ENCODE measurements around the gene TEX22. TPM values are rescaled to one million over a fixed set of nuclear protein-coding genes. Genes with fewer than 3 reads are reported as not detected.

Gene TEX22
- total RNA-seq, 1 donor from 2014 or later, result 0.46 TPM

- H3K4me3 ChIP-seq (ENCODE audit: low read depth, low read length), result no peak overlapping the region
Observed at GRCh38 chr14:105391541-105391940, 6.8 kb upstream of the TEX22 start.

GRCh38 chr14:105392131-105393090 lies 5.9 kb upstream of the TEX22 start:
- no peak for DNase-seq (ENCODE audit: low read depth)
- H3K36me3 ChIP-seq (ENCODE audit: control insufficient read depth, insufficient read depth, low read length), result no peaks in the 10 kb centered on the region
- no peak for TF ChIP-seq CTCF (IDR thresholded peaks at IDR 0.05; ENCODE audit: insufficient read depth, low read length, poor library complexity, severe bottlenecking)
- H3K27me3 ChIP-seq (ENCODE audit: control insufficient read depth, insufficient read depth, low read length), result no peaks in the 10 kb centered on the region
- no peak overlapping the region for H3K4me3 ChIP-seq (ENCODE audit: low read depth, low read length)

More at GRCh38 chr14:105391541-105391940, 6.8 kb upstream of the TEX22 start:
- Histone ChIP-seq H3K36me3 (ENCODE audit: control insufficient read depth, insufficient read depth, low read length) (no peaks in the 10 kb centered on the region), H3K27me3 (ENCODE audit: control insufficient read depth, insufficient read depth, low read length) (no peaks in the 10 kb centered on the region)
- TF ChIP-seq CTCF (IDR thresholded peaks at IDR 0.05; ENCODE audit: insufficient read depth, low read length, poor library complexity, severe bottlenecking), result no peak
- no peak for DNase-seq (ENCODE audit: low read depth)

- DNase-seq (ENCODE audit: low read depth), result no peak
- no peak for TF ChIP-seq CTCF (IDR thresholded peaks at IDR 0.05; ENCODE audit: insufficient read depth, low read length, poor library complexity, severe bottlenecking)
- H3K27me3 ChIP-seq (ENCODE audit: control insufficient read depth, insufficient read depth, low read length), result no peaks in the 10 kb centered on the region
- no peaks in the 10 kb centered on the region for H3K36me3 ChIP-seq (ENCODE audit: control insufficient read depth, insufficient read depth, low read length)
- no peak overlapping the region for H3K4me3 ChIP-seq (ENCODE audit: low read depth, low read length)
Observed at GRCh38 chr14:105393151-105393550, 5.2 kb upstream of the TEX22 start.

GRCh38 chr14:105394714-105395537 lies 3.4 kb upstream of the TEX22 start:
- H3K4me3 ChIP-seq (ENCODE audit: low read depth, low read length), result no peak overlapping the region
- no peak for TF ChIP-seq CTCF (IDR thresholded peaks at IDR 0.05; ENCODE audit: insufficient read depth, low read length, poor library complexity, severe bottlenecking)
- peaks cover 2% of the 10 kb centered on the region for H3K36me3 ChIP-seq (ENCODE audit: control insufficient read depth, insufficient read depth, low read length)
- no peaks in the 10 kb centered on the region for H3K27me3 ChIP-seq (ENCODE audit: control insufficient read depth, insufficient read depth, low read length)
- DNase-seq (ENCODE audit: low read depth), result no peak

GRCh38 chr14:105395538-105395854 lies 2.8 kb upstream of the TEX22 start:
- TF ChIP-seq CTCF (IDR thresholded peaks at IDR 0.05; ENCODE audit: insufficient read depth, low read length, poor library complexity, severe bottlenecking), result no peak
- no peak for DNase-seq (ENCODE audit: low read depth)
- no peak overlapping the region for H3K4me3 ChIP-seq (ENCODE audit: low read depth, low read length)

More at GRCh38 chr14:105395538-105395854, 2.8 kb upstream of the TEX22 start:
- H3K36me3 ChIP-seq (ENCODE audit: control insufficient read depth, insufficient read depth, low read length), result peaks cover 2% of the 10 kb centered on the region
- H3K27me3 ChIP-seq (ENCODE audit: control insufficient read depth, insufficient read depth, low read length), result no peaks in the 10 kb centered on the region

All from kidney epithelial cell (primary cell).